ENCODE measurements around the gene MLLT3. TPM values are rescaled to one million over a fixed set of nuclear protein-coding genes. Genes with fewer than 3 reads are reported as not detected.

The MLLT3 gene
- total RNA-seq, 1 donor, result 17.4 TPM

DNA sequence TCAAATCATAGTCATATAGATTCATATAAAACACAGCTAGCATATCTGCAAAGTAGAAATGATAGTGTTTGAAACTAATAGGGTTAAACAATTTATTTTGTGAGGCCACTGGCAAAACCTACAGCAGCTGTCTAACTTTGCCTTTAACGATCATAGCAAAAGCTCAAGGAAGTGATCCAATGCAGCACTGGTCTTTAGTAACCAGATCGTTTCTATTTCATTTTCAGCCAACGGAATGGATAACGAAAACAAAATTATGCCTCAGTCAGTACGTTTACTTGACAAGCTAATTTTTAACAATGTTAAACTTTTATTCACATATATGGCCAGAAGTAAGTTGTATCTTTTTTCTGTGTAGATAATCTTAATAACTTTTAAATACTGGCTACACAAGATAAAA, 17.7 kb downstream of the MLLT3 start:
- H3K4me1 ChIP-seq (ENCODE audit: insufficient read depth, low read length), result peaks cover 10% of the 10 kb centered on the region
- peak overlapping the region; percentile 53 for H3K4me3 ChIP-seq (ENCODE audit: insufficient read depth, low read length)
- peak overlapping the region; percentile 31 for H3K27ac ChIP-seq (ENCODE audit: low read depth, low read length)
- H2AFZ ChIP-seq (ENCODE audit: low read length), result peak overlapping the region; percentile 39
- H3K79me2 ChIP-seq (ENCODE audit: insufficient read depth, low read length), result peaks cover 2% of the 10 kb centered on the region
- no peak for DNase-seq (ENCODE audit: insufficient read length, low spot score, missing footprints)
- TF ChIP-seq, protein P1, sequence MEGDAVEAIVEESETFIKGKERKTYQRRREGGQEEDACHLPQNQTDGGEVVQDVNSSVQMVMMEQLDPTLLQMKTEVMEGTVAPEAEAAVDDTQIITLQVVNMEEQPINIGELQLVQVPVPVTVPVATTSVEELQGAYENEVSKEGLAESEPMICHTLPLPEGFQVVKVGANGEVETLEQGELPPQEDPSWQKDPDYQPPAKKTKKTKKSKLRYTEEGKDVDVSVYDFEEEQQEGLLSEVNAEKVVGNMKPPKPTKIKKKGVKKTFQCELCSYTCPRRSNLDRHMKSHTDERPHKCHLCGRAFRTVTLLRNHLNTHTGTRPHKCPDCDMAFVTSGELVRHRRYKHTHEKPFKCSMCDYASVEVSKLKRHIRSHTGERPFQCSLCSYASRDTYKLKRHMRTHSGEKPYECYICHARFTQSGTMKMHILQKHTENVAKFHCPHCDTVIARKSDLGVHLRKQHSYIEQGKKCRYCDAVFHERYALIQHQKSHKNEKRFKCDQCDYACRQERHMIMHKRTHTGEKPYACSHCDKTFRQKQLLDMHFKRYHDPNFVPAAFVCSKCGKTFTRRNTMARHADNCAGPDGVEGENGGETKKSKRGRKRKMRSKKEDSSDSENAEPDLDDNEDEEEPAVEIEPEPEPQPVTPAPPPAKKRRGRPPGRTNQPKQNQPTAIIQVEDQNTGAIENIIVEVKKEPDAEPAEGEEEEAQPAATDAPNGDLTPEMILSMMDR (IDR thresholded peaks at IDR 0.05; ENCODE audit: extremely low read depth, low read depth, low read length), result no peak
- no peaks in the 10 kb centered on the region for H3K36me3 ChIP-seq (ENCODE audit: insufficient read depth, low read length)
- H3K9me3 ChIP-seq (ENCODE audit: low read depth, low read length), result no peaks in the 10 kb centered on the region
- H4K20me1 ChIP-seq (ENCODE audit: insufficient read depth, low read length), result no peaks in the 10 kb centered on the region
- H3K27me3 ChIP-seq (ENCODE audit: insufficient read depth, low read length), result no peaks in the 10 kb centered on the region
- peak overlapping the region; percentile 64 for H3K4me2 ChIP-seq (ENCODE audit: insufficient read depth, low read length)

GRCh38 chr9:20603524-20604268, 18.6 kb downstream of the MLLT3 start:
- Histone ChIP-seq H4K20me1 (ENCODE audit: insufficient read depth, low read length) (no peaks in the 10 kb centered on the region), H3K36me3 (ENCODE audit: insufficient read depth, low read length) (no peaks in the 10 kb centered on the region), H3K27ac (ENCODE audit: low read depth, low read length) (no peak overlapping the region), H2AFZ (ENCODE audit: low read length) (no peak overlapping the region), H3K4me2 (ENCODE audit: insufficient read depth, low read length) (no peak overlapping the region), H3K79me2 (ENCODE audit: insufficient read depth, low read length) (peaks cover 2% of the 10 kb centered on the region), H3K27me3 (ENCODE audit: insufficient read depth, low read length) (no peaks in the 10 kb centered on the region), H3K9me3 (ENCODE audit: low read depth, low read length) (no peaks in the 10 kb centered on the region), H3K4me1 (ENCODE audit: insufficient read depth, low read length) (peaks cover 13% of the 10 kb centered on the region), H3K4me3 (ENCODE audit: insufficient read depth, low read length) (no peak overlapping the region)
- no peak for DNase-seq (ENCODE audit: insufficient read length, low spot score, missing footprints)
- TF ChIP-seq, protein P1 (IDR thresholded peaks at IDR 0.05; ENCODE audit: extremely low read depth, low read depth, low read length), result no peak

- TF ChIP-seq, protein P1 (IDR thresholded peaks at IDR 0.05; ENCODE audit: extremely low read depth, low read depth, low read length), result no peak
- no peaks in the 10 kb centered on the region for H3K9me3 ChIP-seq (ENCODE audit: low read depth, low read length)
- DNase-seq (ENCODE audit: insufficient read length, low spot score, missing footprints), result no peak
- H2AFZ ChIP-seq (ENCODE audit: low read length), result peak overlapping the region; percentile 7
- H3K27ac ChIP-seq (ENCODE audit: low read depth, low read length), result no peak overlapping the region
- no peak overlapping the region for H3K4me3 ChIP-seq (ENCODE audit: insufficient read depth, low read length)
- H3K27me3 ChIP-seq (ENCODE audit: insufficient read depth, low read length), result no peaks in the 10 kb centered on the region
- H3K36me3 ChIP-seq (ENCODE audit: insufficient read depth, low read length), result no peaks in the 10 kb centered on the region
- H3K79me2 ChIP-seq (ENCODE audit: insufficient read depth, low read length), result peaks cover 2% of the 10 kb centered on the region
- no peak overlapping the region for H3K4me2 ChIP-seq (ENCODE audit: insufficient read depth, low read length)
- H3K4me1 ChIP-seq (ENCODE audit: insufficient read depth, low read length), result peaks cover 13% of the 10 kb centered on the region
- H4K20me1 ChIP-seq (ENCODE audit: insufficient read depth, low read length), result no peaks in the 10 kb centered on the region
Observed at GRCh38 chr9:20601292-20601691, 21.0 kb downstream of the MLLT3 start.

- no peak overlapping the region for H3K4me2 ChIP-seq (ENCODE audit: insufficient read depth, low read length)
- no peak for DNase-seq (ENCODE audit: insufficient read length, low spot score, missing footprints)
- H3K9me3 ChIP-seq (ENCODE audit: low read depth, low read length), result no peaks in the 10 kb centered on the region
- H3K36me3 ChIP-seq (ENCODE audit: insufficient read depth, low read length), result no peaks in the 10 kb centered on the region
- peak overlapping the region; percentile 12 for H2AFZ ChIP-seq (ENCODE audit: low read length)
- H3K27me3 ChIP-seq (ENCODE audit: insufficient read depth, low read length), result no peaks in the 10 kb centered on the region
- TF ChIP-seq, protein P1 (IDR thresholded peaks at IDR 0.05; ENCODE audit: extremely low read depth, low read depth, low read length), result no peak
- H3K4me3 ChIP-seq (ENCODE audit: insufficient read depth, low read length), result no peak overlapping the region
- H3K4me1 ChIP-seq (ENCODE audit: insufficient read depth, low read length), result peaks cover 7% of the 10 kb centered on the region
- H3K27ac ChIP-seq (ENCODE audit: low read depth, low read length), result peak overlapping the region; percentile 40
- peaks cover 2% of the 10 kb centered on the region for H3K79me2 ChIP-seq (ENCODE audit: insufficient read depth, low read length)
- no peaks in the 10 kb centered on the region for H4K20me1 ChIP-seq (ENCODE audit: insufficient read depth, low read length)
Observed at GRCh38 chr9:20599195-20599594, 23.1 kb downstream of the MLLT3 start.

Data from osteoblast (primary cell).